ENCODE data around the gene FLG2.

DNA sequence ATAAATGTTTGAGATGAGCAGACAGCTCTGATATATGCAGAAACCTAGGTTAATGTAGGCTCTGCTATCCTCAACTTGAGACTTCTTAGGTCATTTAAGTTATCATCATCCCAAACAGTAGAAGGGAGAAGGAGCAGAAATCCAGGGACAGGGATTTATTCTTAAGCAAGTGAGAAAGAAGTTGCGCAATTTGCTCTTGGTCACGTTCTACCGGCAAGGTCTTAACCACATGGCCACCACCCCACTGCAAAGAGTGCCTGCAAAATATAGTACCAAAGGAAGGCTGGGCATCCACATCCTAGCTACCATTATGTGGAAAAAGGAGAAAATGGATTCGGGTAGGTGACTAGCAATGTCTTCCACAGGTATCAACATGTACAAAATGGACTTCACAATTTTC lies 29.1 kb upstream of the FLG2 start:
- TF ChIP-seq EGR1 (IDR thresholded peaks at IDR 0.05) (no peak), CREB1 (IDR thresholded peaks at IDR 0.05; ENCODE audit: low read depth) (no peak), CEBPB (IDR thresholded peaks at IDR 0.05) (no peak; the same call in 1 of the 2 replicates), EP300 (IDR thresholded peaks at IDR 0.05; ENCODE audit: borderline replicate concordance) (no peak), TCF12 (IDR thresholded peaks at IDR 0.05; ENCODE audit: low read depth) (no peak)
- TF ChIP-seq, protein P1, sequence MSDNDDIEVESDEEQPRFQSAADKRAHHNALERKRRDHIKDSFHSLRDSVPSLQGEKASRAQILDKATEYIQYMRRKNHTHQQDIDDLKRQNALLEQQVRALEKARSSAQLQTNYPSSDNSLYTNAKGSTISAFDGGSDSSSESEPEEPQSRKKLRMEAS (IDR thresholded peaks at IDR 0.05): no peak
